ENCODE measurements around the gene KCNIP4.

KCNIP4 gene

DNA sequence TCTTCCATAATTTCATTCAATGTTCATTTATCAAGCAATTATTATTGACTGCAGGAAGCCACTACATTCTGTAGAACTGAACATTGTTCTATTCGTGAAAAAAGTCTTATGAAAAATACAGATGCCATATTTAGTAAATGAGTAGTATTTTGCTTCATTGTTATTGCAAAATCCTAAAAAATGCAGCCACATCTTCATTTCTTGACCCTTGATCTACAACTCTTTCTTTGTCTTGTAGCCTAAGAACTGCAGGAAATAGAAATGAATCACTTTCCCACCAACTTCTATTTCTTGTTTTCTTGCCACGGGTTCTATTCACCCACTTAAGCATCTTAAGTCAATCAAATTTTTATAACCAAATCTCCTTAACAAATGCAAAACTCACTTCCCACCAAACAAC, 63.3 kb downstream of the KCNIP4 start:
- H3K4me2 ChIP-seq (ENCODE audit: low read depth, low read length, poor library complexity, severe bottlenecking), result no peak overlapping the region
- H3K79me2 ChIP-seq (ENCODE audit: insufficient read depth, low read length), result no peaks in the 10 kb centered on the region
- H3K4me1 ChIP-seq (ENCODE audit: insufficient read depth, low read length, poor library complexity, severe bottlenecking), result no peaks in the 10 kb centered on the region
- H4K20me1 ChIP-seq (ENCODE audit: insufficient read depth, low read length, poor library complexity, severe bottlenecking), result no peaks in the 10 kb centered on the region
- no peak overlapping the region for H3K4me3 ChIP-seq (ENCODE audit: low read length, poor library complexity, severe bottlenecking)
- H3K27me3 ChIP-seq (ENCODE audit: insufficient read depth, low read length, poor library complexity, severe bottlenecking), result no peaks in the 10 kb centered on the region
- TF ChIP-seq, protein P1, sequence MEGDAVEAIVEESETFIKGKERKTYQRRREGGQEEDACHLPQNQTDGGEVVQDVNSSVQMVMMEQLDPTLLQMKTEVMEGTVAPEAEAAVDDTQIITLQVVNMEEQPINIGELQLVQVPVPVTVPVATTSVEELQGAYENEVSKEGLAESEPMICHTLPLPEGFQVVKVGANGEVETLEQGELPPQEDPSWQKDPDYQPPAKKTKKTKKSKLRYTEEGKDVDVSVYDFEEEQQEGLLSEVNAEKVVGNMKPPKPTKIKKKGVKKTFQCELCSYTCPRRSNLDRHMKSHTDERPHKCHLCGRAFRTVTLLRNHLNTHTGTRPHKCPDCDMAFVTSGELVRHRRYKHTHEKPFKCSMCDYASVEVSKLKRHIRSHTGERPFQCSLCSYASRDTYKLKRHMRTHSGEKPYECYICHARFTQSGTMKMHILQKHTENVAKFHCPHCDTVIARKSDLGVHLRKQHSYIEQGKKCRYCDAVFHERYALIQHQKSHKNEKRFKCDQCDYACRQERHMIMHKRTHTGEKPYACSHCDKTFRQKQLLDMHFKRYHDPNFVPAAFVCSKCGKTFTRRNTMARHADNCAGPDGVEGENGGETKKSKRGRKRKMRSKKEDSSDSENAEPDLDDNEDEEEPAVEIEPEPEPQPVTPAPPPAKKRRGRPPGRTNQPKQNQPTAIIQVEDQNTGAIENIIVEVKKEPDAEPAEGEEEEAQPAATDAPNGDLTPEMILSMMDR (conservative IDR thresholded peaks at IDR 0.05; ENCODE audit: low read length), result no peak
- TF ChIP-seq EZH2phosphoT487 (IDR thresholded peaks at IDR 0.05; ENCODE audit: borderline replicate concordance), result no peak
- no peaks in the 10 kb centered on the region for H3K36me3 ChIP-seq (ENCODE audit: insufficient read depth, low read length)
- H3K9me3 ChIP-seq (ENCODE audit: insufficient read depth, low read depth, low read length), result no peaks in the 10 kb centered on the region
- no peak overlapping the region for H2AFZ ChIP-seq (ENCODE audit: low read length)
- no peaks in the 10 kb centered on the region for H3K9me2 ChIP-seq (replicated peaks; ENCODE audit: low read depth, low read length)
- no peaks in the 10 kb centered on the region for H3F3A ChIP-seq (ENCODE audit: low read depth)
- H3K9ac ChIP-seq (ENCODE audit: low read depth, low read length, poor library complexity, severe bottlenecking), result no peak overlapping the region

DNA sequence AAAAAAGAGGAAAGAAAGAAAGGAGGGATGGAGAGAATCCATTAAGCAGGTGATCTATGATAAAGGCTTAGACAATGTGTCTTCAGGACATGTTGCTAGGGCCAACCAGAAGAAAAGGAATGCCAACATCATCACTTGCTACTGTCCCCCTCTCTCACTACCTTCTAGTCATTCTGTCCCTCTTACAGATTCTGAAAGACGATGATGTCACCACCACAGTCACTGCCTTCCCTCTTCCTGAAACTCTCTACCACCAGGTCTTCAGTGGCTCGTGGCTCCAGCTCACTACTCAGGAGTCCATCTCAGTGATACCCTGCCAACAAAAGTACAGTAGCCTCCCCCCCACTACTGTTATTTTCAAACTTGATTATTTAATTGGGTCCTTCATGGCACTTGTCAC, 64.0 kb downstream of the KCNIP4 start:
- Histone ChIP-seq H3K27me3 (ENCODE audit: insufficient read depth, low read length, poor library complexity, severe bottlenecking) (no peaks in the 10 kb centered on the region), H3K79me2 (ENCODE audit: insufficient read depth, low read length) (no peaks in the 10 kb centered on the region), H3K9ac (ENCODE audit: low read depth, low read length, poor library complexity, severe bottlenecking) (no peak overlapping the region), H3K4me2 (ENCODE audit: low read depth, low read length, poor library complexity, severe bottlenecking) (no peak overlapping the region), H3K9me3 (ENCODE audit: insufficient read depth, low read depth, low read length) (no peaks in the 10 kb centered on the region), H3F3A (ENCODE audit: low read depth) (no peaks in the 10 kb centered on the region), H2AFZ (ENCODE audit: low read length) (no peak overlapping the region), H3K4me1 (ENCODE audit: insufficient read depth, low read length, poor library complexity, severe bottlenecking) (no peaks in the 10 kb centered on the region), H3K4me3 (ENCODE audit: low read length, poor library complexity, severe bottlenecking) (no peak overlapping the region), H3K36me3 (ENCODE audit: insufficient read depth, low read length) (no peaks in the 10 kb centered on the region), H3K9me2 (replicated peaks; ENCODE audit: low read depth, low read length) (no peaks in the 10 kb centered on the region), H4K20me1 (ENCODE audit: insufficient read depth, low read length, poor library complexity, severe bottlenecking) (no peaks in the 10 kb centered on the region)
- TF ChIP-seq, protein P1 (conservative IDR thresholded peaks at IDR 0.05; ENCODE audit: low read length), result no peak
- no peak for TF ChIP-seq EZH2phosphoT487 (IDR thresholded peaks at IDR 0.05; ENCODE audit: borderline replicate concordance)

DNA sequence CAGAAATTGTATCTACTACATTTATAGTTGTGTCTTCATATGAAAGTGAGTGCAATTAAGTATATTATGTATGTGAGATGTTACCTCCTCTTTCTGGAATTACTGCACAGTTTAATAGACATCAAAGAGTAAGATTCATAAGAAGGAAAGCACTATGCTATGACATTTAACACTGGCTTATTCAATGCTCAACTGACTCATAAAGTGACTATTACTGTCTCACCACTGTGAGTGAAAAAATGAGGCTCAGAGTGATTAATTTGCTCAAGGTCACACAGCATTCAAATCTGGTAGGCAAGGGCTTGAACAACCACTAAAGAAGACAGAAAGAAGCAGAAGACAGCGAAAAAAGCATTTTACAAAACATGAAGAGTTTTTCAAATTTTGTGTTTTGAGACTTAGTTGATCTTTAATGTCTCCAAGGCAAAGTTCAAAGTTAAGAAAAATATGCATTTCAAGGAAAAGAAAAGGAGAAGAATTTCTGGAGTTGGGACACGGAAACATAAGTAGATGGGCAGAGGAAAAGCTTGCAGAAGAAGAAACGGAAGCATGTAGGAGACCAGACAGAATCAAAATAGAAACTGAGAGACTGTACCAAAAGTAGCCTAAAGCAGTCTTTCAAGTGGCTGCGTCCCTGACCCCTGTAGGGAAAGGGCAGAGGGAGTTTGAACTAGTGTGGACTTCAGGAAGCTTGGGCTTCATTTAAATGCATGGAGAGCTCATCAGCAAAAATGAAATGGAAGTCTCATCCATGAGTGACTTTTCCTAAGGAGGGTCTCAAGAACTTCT, 66.3 kb downstream of the KCNIP4 start:
- Histone ChIP-seq H3K4me1 (ENCODE audit: insufficient read depth, low read length, poor library complexity, severe bottlenecking) (no peaks in the 10 kb centered on the region), H3K27me3 (ENCODE audit: insufficient read depth, low read length, poor library complexity, severe bottlenecking) (no peaks in the 10 kb centered on the region), H3K36me3 (ENCODE audit: insufficient read depth, low read length) (no peaks in the 10 kb centered on the region), H3K9me3 (ENCODE audit: insufficient read depth, low read depth, low read length) (no peaks in the 10 kb centered on the region), H2AFZ (ENCODE audit: low read length) (no peak overlapping the region), H3K9ac (ENCODE audit: low read depth, low read length, poor library complexity, severe bottlenecking) (no peak overlapping the region), H3K4me2 (ENCODE audit: low read depth, low read length, poor library complexity, severe bottlenecking) (no peak overlapping the region), H3K79me2 (ENCODE audit: insufficient read depth, low read length) (no peaks in the 10 kb centered on the region), H3K9me2 (replicated peaks; ENCODE audit: low read depth, low read length) (no peaks in the 10 kb centered on the region), H3F3A (ENCODE audit: low read depth) (no peaks in the 10 kb centered on the region), H3K4me3 (ENCODE audit: low read length, poor library complexity, severe bottlenecking) (no peak overlapping the region), H4K20me1 (ENCODE audit: insufficient read depth, low read length, poor library complexity, severe bottlenecking) (no peaks in the 10 kb centered on the region)
- TF ChIP-seq, protein P1 (conservative IDR thresholded peaks at IDR 0.05; ENCODE audit: low read length), result no peak
- no peak for TF ChIP-seq EZH2phosphoT487 (IDR thresholded peaks at IDR 0.05; ENCODE audit: borderline replicate concordance)
